ENCODE results near the gene IL18BP.

IL18BP gene

GRCh38 chr11:71996946-71997345, 1.8 kb upstream of the IL18BP start:
- no peak overlapping the region for H3K27ac ChIP-seq
- no peak for TF ChIP-seq ZFX (IDR thresholded peaks at IDR 0.05; ENCODE audit: borderline replicate concordance)
- TF ChIP-seq CTCF (IDR thresholded peaks at IDR 0.05) = no peak

GRCh38 chr11:71997594-71997993, 1.1 kb upstream of the IL18BP start:
- no peak for TF ChIP-seq CTCF (IDR thresholded peaks at IDR 0.05)
- no peak for TF ChIP-seq ZFX (IDR thresholded peaks at IDR 0.05; ENCODE audit: borderline replicate concordance)
- H3K27ac ChIP-seq = no peak overlapping the region

GRCh38 chr11:71998061-71998460, 648 bp upstream of the IL18BP start:
- no peak overlapping the region for H3K27ac ChIP-seq

GRCh38 chr11:71999362-71999761, 653 bp downstream of the IL18BP start:
- TF ChIP-seq CTCF (IDR thresholded peaks at IDR 0.05) (no peak), ZFX (IDR thresholded peaks at IDR 0.05; ENCODE audit: borderline replicate concordance) (no peak)
- H3K27ac ChIP-seq = 0 out of 2 replicates have a peak overlapping the region, but pooled peaks have one; percentile 13

More at GRCh38 chr11:71998061-71998460, 648 bp upstream of the IL18BP start:
- TF ChIP-seq ZFX (IDR thresholded peaks at IDR 0.05; ENCODE audit: borderline replicate concordance) (no peak), CTCF (IDR thresholded peaks at IDR 0.05) (no peak)

GRCh38 chr11:71999798-72000197, 1.1 kb downstream of the IL18BP start:
- 0 out of 2 replicates have a peak overlapping the region, but pooled peaks have one; percentile 13 for H3K27ac ChIP-seq
- TF ChIP-seq CTCF (IDR thresholded peaks at IDR 0.05) = no peak

- 0 out of 2 replicates have a peak overlapping the region, but pooled peaks have one; percentile 44 for H3K27ac ChIP-seq
- TF ChIP-seq ZFX (IDR thresholded peaks at IDR 0.05; ENCODE audit: borderline replicate concordance) (no peak), CTCF (IDR thresholded peaks at IDR 0.05) (no peak)
Observed at GRCh38 chr11:72000202-72000867, 1.6 kb downstream of the IL18BP start.

GRCh38 chr11:72001285-72001684, 2.6 kb downstream of the IL18BP start:
- peak overlapping the region; percentile 44 for H3K27ac ChIP-seq
- TF ChIP-seq CTCF (IDR thresholded peaks at IDR 0.05) = no peak
- TF ChIP-seq ZFX (IDR thresholded peaks at IDR 0.05; ENCODE audit: borderline replicate concordance) = no peak
